Hepatocyte (in vitro differentiated cells): Measurements from ENCODE around the gene F13A1. TPM values are rescaled to one million over a fixed set of nuclear protein-coding genes. Genes with fewer than 3 reads are reported as not detected.

Source experiments
- DNase-seq: peaks from one replicate; pipeline ENCODE4 v3.0.0-alpha.2; 2016; ENCODE audit warnings: low spot score
- H2AFZ ChIP-seq: fragments of 200-600 bp; sonication (generic); 2 replicates; pipeline ENCODE4 v1.6.0; 2016; ENCODE audit warnings: antibody characterized with exemption, mild to moderate bottlenecking
- H3K27ac ChIP-seq: fragments of 200-600 bp; sonication (generic); 2 replicates; pipeline ENCODE4 v1.5.1; 2016; ENCODE audit warnings: mild to moderate bottlenecking
- H3K27me3 ChIP-seq: fragments of 200-600 bp; sonication (generic); 2 replicates; pipeline ENCODE4 v1.6.1; 2016
- H3K36me3 ChIP-seq: fragments of 200-600 bp; sonication (generic); replicated peaks from 2 replicates; pipeline ENCODE4 v1.5.1; 2016; ENCODE audit warnings: low read depth; ENCODE audit not compliant: insufficient read depth
- H3K4me1 ChIP-seq: fragments of 200-600 bp; sonication (generic); 2 replicates; pipeline ENCODE4 v1.5.1; 2016; ENCODE audit warnings: mild to moderate bottlenecking, moderate library complexity; ENCODE audit not compliant: insufficient read depth
- H3K4me2 ChIP-seq: fragments of 200-600 bp; sonication (generic); 2 replicates; pipeline ENCODE4 v1.6.0; 2016
- H3K4me3 ChIP-seq: fragments of 200-600 bp; sonication (generic); 2 replicates; pipeline ENCODE4 v1.5.1; 2016; ENCODE audit warnings: mild to moderate bottlenecking
- H3K79me2 ChIP-seq: fragments of 200-600 bp; sonication (generic); 2 replicates; pipeline ENCODE4 v1.6.0; 2017; ENCODE audit warnings: mild to moderate bottlenecking
- H3K9me2 ChIP-seq: fragments of 200-600 bp; sonication (generic); replicated peaks from 2 replicates; pipeline ENCODE4 v1.6.0; 2017; ENCODE audit warnings: mild to moderate bottlenecking; ENCODE audit not compliant: insufficient read depth
- H3K9me3 ChIP-seq: fragments of 200-600 bp; sonication (generic); 2 replicates; pipeline ENCODE4 v1.5.1; 2016; ENCODE audit warnings: low read depth, mild to moderate bottlenecking
- H4K20me1 ChIP-seq: fragments of 200-600 bp; sonication (generic); 2 replicates; pipeline ENCODE4 v1.6.0; 2016; ENCODE audit warnings: mild to moderate bottlenecking; ENCODE audit not compliant: insufficient read depth, poor library complexity, severe bottlenecking
- EZH2 ChIP-seq: fragments of 200-600 bp; sonication (generic); IDR thresholded peaks from 2 replicates; pipeline ENCODE4 v1.6.1; 2016; ENCODE audit warnings: antibody characterized with exemption, mild to moderate bottlenecking, borderline replicate concordance
- EZH2phosphoT487 ChIP-seq: fragments of 200-600 bp; sonication (generic); IDR thresholded peaks from one replicate; pipeline ENCODE4 v1.6.1; 2018; ENCODE audit warnings: antibody characterized with exemption, mild to moderate bottlenecking, low read depth, moderate library complexity; ENCODE audit not compliant: unreplicated experiment, severe bottlenecking
- WGBS: methylation state at CpG from one replicate; pipeline ENCODE4 v1.1.6; 2016; ENCODE audit warnings: low lambda C conversion rate; ENCODE audit errors: missing lambda C conversion rate; 5-methylcytosine and 5-hydroxymethylcytosine counted together
- polyA plus RNA-seq: library from polyadenylated mRNA; unstranded; fragments of >200 nt; fragmentation: Nextera tagmentation; extraction: Ambion mirVana; gene quantifications from 2 replicates; pipeline ENCODE4 v1.2.1, GENCODE V29; 2016
- total RNA-seq: library from RNA; depleted of rRNA; stranded (reverse); fragments of >200 nt; gene quantifications from 2 replicates; pipeline ENCODE4 v1.2.3, GENCODE V29; 2014
- TF ChIP-seq, protein P1 (sequence below): fragments of 200-600 bp; sonication (generic); IDR thresholded peaks from 2 replicates; pipeline ENCODE4 v1.5.1; 2016; ENCODE audit warnings: antibody characterized with exemption, mild to moderate bottlenecking; ENCODE audit not compliant: poor library complexity

The F13A1 gene
- total and polyA plus RNA-seq, 2 experiments from 2014 or later = 3.7 to 8.5 TPM

DNA sequence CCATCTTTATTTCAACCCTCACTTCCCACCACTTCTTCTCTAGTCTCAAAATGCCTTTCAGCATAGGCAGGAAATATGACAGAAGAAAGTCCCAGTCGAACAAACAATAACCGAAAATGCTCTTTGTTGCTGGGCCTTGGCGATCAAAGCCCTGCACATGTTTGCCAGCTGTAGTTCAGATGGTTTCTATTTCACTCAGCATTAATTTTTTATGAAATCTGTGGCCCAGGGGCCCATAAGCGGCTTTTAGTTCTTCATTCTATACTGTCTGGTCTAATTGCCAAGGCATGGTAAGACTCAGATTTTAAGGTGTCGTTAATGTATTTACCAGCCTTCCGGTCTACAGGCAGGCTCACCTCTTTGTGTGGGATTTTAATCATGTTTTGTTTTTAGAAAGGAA, 10.9 kb upstream of the F13A1 start:
- no peak for DNase-seq
- Histone ChIP-seq H3K27ac (no peak overlapping the region), H3K4me1 (peaks cover 8% of the 10 kb centered on the region), H3K4me2 (no peak overlapping the region), H3K4me3 (no peak overlapping the region), H4K20me1 (no peaks in the 10 kb centered on the region), H3K79me2 (no peaks in the 10 kb centered on the region), H3K9me3 (no peaks in the 10 kb centered on the region), H3K27me3 (no peaks in the 10 kb centered on the region), H3K36me3 (no peaks in the 10 kb centered on the region), H2AFZ (no peak overlapping the region), H3K9me2 (no peaks in the 10 kb centered on the region)
- TF ChIP-seq EZH2 (no peak), EZH2phosphoT487 (no peak)
- TF ChIP-seq, protein P1, sequence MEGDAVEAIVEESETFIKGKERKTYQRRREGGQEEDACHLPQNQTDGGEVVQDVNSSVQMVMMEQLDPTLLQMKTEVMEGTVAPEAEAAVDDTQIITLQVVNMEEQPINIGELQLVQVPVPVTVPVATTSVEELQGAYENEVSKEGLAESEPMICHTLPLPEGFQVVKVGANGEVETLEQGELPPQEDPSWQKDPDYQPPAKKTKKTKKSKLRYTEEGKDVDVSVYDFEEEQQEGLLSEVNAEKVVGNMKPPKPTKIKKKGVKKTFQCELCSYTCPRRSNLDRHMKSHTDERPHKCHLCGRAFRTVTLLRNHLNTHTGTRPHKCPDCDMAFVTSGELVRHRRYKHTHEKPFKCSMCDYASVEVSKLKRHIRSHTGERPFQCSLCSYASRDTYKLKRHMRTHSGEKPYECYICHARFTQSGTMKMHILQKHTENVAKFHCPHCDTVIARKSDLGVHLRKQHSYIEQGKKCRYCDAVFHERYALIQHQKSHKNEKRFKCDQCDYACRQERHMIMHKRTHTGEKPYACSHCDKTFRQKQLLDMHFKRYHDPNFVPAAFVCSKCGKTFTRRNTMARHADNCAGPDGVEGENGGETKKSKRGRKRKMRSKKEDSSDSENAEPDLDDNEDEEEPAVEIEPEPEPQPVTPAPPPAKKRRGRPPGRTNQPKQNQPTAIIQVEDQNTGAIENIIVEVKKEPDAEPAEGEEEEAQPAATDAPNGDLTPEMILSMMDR = no peak
- WGBS = 77% methylated on average over 6 of the region's 6 CpGs

DNA sequence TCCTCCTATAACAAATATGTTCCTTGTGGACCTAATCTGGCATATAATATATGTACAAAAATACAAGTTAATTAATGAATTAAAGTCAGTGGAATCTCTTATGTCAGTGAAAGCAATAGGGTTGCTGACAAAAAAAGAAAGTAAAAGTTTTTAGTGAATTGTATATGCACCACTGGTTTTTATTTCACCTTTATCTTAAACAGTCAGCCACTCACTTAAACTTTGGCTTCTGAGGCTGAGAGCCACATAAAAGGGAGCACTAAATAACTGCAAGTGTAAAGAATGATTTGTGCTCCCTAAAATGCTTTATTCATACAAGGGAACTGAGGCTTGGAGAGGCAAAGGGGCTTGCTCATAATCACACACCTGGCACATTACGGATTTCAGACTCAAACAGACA, 9.9 kb upstream of the F13A1 start:
- H3K4me1 ChIP-seq = peaks cover 8% of the 10 kb centered on the region
- no peaks in the 10 kb centered on the region for H3K36me3 ChIP-seq
- no peaks in the 10 kb centered on the region for H3K27me3 ChIP-seq
- DNase-seq = no peak
- no peak overlapping the region for H2AFZ ChIP-seq
- no peaks in the 10 kb centered on the region for H3K9me3 ChIP-seq
- TF ChIP-seq, protein P1 = no peak
- no peak for TF ChIP-seq EZH2
- TF ChIP-seq EZH2phosphoT487 = no peak
- WGBS = 92% methylated on average over 1 of the region's 1 CpG
- no peaks in the 10 kb centered on the region for H3K79me2 ChIP-seq
- no peaks in the 10 kb centered on the region for H3K9me2 ChIP-seq
- H3K4me2 ChIP-seq = no peak overlapping the region
- H3K27ac ChIP-seq = no peak overlapping the region
- no peaks in the 10 kb centered on the region for H4K20me1 ChIP-seq
- no peak overlapping the region for H3K4me3 ChIP-seq

DNA sequence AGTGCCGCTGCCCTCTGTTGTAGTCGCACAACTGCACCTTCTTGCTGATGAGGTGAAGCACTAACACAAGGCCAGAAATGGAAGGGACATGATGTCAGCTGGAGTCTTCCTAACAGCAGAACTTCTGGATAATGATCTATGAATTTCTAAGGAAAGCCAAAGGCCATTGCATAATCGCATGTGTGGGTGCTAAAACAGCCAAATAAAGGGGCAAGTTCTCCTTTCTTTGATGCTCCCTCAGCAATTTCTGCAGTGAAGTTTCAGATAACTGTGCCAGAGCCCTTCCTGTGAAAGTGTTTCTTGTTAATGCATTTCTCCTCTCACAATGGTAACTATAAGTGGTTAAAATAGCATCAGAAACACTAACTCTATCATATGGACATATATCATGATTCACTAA, 8.0 kb upstream of the F13A1 start:
- no peaks in the 10 kb centered on the region for H3K9me3 ChIP-seq

More for the DNA sequence above, 8.0 kb upstream of the F13A1 start:
- Histone ChIP-seq H3K4me3 (no peak overlapping the region), H2AFZ (no peak overlapping the region), H3K36me3 (no peaks in the 10 kb centered on the region), H3K4me2 (no peak overlapping the region), H3K27me3 (peaks cover 5% of the 10 kb centered on the region), H3K9me2 (no peaks in the 10 kb centered on the region), H3K4me1 (peaks cover 8% of the 10 kb centered on the region), H3K27ac (no peak overlapping the region), H3K79me2 (no peaks in the 10 kb centered on the region), H4K20me1 (no peaks in the 10 kb centered on the region)
- DNase-seq = no peak
- 95% methylated on average over 3 of the region's 3 CpGs for WGBS
- TF ChIP-seq EZH2 (no peak), EZH2phosphoT487 (no peak)
- TF ChIP-seq, protein P1 = no peak
